Activated naive CD4-positive, alpha-beta T cell (primary cell): Measurements from ENCODE around the gene RNU6-7.
A peak's percentile ranks its signal among the peaks of the same experiment; 100 is the strongest.

Experiments used
- DNase-seq, 4 experiments: peaks; one replicate each; lab custom pipeline; 2025; lab: John Stamatoyannopoulos, UW

RNU6-7 gene

DNA sequence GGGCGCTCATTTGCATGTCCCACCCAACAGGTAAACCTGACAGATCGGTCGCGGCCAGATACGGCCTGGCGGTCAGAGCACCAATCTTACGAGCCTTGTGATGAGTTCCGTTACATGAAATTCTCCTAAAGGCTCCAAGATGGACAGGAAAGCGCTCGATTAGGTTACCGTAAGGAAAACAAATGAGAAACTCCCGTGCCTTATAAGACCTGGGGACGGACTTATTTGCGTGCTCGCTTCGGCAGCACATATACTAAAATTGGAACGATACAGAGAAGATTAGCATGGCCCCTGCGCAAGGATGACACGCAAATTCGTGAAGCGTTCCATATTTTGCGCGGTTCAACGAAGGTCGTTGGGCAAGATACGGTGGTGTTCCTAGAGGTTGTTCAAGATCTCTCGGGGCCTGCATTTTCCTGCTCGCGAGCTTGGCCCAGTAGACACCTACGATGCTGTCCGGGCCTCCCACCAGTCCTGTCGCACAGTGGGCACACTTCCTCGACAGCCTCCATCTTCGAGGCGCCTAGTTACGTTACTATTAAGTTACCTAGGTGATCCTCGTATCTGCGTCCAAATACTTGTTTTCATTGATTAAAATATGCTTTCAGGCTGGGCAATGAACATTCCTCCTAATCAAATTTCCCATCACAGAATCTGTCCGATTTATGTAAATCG, at the start of gene RNU6-7:
TSS of gene RNU6-7 (plus strand) at position 230 of the 675 bp plus-strand sequence.
- peak in 3 of 4 experiments; percentile 11 to 37 (median 15) for DNase-seq

DNA sequence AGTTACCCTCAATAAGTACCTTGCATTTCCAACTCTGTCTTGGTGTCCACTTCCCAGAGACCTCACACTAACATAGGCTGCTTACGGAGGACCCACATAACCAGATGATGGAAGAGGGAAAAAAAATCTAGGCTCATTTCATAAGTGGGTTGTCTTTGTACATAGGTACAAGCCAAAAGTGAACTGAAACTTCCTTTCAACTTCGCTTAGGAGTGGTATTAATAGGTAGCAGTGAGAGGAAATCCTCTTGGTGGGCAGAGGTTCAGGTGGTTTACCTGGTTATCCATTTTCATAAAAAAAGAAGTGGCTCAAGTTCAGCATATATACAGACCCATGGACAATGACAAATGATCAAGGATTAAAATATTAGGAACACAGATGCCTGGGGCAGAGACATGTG, 35.8 kb upstream of the RNU6-7 start:
- DNase-seq = no peak

DNA sequence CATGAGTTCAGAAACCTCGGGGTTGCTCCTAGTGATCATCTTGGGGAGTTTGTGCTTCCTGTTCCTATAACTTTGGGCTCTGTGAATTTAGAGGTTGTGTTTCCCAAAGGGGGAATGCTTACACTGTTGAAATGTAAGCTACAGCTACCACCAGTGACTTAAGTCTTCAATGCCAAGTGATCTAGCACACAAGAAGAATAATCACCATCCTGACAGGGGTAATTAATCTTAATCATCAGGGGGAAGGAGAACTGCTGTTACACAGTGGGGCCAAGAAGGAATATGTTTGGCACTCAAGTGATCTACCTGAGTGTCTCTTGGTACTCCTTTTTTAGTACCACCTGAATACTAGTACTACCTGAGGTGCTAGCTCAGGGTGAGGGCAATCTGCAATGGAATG, 34.9 kb upstream of the RNU6-7 start:
- DNase-seq = no peak

DNA sequence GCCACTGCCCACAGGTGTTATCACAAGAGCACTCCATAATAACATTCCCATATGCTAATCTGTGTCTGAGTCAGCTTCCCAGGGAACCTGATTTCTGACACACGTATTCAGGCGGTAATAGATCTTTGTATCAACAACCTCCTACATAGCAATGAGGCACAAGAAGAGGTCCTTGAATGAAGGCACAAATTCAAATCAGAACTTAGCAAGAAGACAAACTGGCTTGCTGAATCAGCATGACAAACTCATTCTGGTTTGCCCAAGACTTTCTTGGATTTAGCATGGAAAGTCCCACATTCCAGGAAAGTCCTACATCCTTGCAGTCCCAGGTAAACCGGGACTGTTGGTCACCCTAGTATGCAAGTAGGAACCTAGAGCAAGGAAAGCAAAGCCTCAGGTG, 33.9 kb upstream of the RNU6-7 start:
- DNase-seq = no peak

DNA sequence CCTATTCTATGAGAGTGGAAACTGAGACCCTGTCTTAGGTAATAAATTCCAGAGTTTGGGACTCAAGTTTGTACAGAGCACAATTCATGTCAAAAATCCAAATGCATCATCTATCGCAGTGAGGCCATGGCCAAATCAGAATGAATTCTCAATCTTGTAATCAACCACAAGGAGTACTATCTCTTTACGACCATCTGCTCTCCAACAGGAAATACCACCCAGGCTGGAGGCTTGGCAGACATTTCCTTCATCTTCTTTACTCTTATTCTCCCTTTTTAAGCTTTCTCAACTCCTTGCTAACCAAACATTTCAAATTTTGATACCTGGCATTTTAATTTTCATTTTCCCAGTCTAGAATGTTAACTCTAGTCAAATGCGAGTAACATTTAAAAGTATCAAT, 32.7 kb upstream of the RNU6-7 start:
- DNase-seq = no peak

DNA sequence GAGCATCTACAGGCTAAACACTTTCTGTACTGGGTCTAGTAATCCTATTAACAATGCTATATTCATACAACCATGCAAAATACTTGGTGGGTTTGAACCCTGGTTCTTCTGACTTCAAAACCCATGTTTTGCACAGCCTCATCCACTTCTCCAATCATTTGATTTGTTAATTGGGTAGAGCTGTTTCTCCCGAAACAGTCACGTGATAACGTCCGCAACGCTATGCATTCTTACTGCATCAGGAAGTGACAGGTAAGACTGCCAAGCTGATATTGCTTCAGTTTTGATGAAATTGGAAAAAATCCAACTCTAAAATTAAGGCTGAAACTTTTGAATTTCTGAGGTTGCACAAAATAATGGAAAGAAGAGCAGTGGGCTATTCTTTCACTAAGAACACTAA, 30.4 kb upstream of the RNU6-7 start:
- DNase-seq = no peak

DNA sequence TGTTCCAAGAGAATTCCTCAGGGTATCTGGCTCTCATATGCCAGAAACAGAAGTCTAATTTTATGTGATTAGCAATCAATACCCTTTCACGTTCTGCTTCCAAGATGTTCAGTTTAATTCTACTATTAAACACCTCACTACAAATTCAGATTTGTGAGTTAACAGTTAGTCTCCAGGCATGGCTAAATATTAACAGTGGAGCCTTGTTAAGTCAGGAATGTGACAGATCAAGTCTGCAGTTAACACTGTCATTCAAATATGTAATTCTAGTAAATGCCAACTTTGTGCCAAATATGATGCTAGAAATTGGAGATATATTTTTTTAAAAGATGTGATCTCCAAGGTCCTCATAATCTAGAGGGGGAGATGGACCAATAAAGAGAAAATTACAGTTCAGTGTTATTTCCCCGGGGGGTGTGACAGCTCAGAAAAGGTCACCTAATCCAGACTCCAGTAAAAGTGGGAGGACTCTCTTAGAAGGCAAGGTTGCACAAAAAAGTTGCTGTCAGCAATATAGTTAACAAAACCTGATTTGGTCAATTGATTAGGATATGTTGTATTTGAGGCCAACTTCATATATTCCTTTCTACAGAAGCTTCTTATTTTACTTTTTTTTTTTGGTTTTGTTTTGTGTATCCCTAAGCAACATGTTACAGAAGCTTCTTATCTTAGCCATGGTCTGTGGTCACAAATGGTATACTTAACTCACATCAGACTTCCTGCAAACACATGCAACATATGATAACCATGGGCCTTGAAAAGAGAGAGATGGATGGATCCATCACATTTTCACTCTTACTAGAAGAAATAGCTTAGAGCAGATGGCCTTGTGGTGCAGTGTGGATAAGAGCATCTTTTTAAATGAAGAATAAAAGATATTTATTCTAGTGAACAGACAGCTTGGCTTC, 18.4 kb upstream of the RNU6-7 start:
- no peak for DNase-seq

DNA sequence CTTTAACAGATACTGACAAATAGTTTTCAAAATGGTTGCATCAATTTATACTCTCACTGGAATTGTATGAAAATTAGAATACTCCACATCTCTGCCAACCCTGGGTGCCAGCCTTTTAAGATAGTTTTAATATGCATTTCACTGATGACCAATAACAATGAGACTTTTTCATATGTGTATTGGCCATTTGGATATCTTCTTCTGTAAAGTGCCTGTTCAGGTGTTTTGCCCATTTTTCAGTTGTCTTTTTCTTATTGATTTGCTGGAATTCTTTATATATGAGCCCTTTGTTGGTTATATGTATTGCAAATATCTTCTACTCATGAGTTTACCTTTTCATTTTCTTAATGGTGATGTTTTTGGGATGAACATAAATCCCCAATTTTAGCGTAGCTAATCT, 16.7 kb upstream of the RNU6-7 start:
- DNase-seq = no peak

DNA sequence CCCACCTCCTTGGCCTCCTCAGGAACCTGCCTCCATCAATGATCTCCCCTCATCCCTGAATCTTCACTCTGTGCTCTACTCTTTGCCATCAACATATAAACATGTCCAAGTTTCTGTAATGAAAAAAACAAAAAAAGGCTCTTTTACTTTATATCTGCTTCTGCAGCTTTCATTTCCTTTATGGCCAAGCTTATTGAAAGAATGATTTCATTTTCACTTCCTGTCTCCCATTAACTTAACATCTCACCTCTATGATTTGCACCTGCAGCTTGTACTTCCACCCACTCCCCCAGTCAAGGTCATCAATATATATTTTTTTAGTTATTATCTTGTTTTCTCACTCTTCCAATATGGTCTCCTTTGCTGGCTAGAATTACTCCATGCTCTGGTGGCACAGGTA, 15.6 kb upstream of the RNU6-7 start:
- DNase-seq = no peak

DNA sequence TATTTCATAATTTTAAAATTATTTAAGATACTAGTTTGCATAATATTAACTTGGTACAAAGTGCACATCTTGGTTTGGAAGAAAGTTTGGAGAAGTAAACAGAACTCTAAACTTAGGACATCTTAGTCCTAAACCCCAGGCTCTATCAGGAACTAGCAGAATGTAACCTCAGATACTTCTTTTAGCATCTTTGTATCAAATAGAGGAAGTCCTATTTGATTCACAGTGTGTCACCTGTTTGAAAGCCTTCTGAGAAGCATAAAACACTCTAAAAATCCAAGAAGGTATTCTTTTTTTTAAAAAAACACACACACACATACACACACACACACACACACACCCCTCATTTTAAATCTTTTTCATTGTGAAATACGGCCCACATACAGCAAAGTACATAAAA, 12.0 kb upstream of the RNU6-7 start:
- DNase-seq = no peak

DNA sequence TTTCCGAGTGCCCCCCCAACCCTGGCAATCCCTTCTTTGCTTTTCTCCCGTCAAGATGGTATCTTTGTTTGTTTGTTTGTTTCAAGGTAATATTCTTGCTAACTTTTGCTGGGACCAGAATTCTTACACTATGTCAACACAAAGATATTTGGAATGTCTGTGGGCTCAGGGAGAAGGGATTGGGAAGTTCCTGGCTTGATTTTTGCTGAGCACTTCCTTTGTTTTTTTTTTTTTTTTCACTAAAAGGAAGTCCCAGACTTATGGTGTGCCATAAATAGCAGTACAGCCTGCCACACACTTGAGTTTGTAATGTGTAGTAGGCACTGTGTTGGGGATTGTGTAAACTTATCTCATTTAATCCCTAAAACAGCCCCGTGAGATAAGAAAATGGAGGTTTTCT, 11.2 kb upstream of the RNU6-7 start:
- no peak for DNase-seq

DNA sequence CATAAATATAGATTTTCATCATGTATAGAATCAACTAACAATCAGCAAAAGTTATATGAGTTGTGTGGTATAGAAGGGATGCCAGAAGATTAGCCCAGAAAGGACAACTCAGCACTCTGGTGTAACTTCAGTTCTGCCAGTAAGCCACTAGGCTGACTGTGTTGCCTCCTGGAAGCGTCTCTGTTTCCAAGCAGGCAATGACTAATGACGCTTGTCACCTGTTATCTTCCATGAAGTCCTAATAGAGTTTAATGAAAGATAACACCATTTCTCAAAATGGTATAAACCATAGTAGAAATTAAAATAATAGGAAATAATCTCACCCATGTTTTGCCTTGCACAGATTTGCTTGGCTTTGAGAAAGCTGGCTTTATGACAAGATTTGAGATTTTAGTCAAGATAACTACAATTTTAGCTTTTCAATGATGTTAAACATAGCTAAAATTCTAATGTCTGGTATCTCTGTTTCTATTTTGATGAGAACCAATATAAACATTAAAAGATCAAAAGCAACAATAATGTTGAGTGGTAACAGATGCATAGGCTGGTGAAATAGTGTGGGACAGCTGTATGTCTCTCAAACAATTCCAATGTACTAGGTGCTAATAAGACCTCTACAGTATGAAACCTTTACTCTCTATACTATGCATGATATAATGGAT, 9.0 kb upstream of the RNU6-7 start:
- DNase-seq = no peak

DNA sequence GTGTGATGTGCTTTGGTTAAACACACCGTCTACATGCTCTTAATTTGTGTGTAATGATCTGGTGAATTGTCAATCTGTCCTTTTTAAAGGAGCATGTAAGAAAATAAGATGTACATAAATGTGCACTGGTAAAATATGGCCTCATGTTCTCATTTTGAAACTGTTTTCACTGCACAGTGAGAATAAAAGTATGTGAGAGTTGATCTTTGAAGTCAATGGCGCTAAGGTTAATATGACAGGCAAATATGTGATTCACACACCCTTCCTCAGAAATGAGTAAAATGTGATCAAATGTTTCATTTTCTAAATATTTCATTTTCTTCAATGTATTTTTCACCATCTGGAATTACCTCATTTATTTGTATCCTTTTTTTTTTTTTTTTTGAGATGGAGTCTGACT, 8.3 kb upstream of the RNU6-7 start:
- DNase-seq = no peak

DNA sequence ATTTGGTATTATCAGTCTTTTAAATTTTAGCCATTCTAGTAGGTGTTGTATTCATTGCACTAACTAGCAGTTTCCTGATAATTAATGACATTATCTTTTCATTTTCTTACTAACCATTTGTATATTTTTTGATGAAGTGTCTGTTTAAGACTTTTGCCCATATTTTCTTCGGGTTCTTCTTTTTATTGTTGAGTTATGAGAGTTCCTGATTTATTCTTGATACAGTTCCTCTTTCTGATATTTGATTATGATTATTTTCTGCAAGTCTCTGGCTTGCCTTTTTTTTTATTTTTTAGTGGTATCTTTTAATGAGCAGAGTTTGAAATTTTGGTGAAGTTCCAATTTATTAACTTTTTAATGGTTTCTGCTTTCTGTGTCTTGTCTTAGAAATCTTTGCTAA, 6.2 kb upstream of the RNU6-7 start:
- no peak for DNase-seq

DNA sequence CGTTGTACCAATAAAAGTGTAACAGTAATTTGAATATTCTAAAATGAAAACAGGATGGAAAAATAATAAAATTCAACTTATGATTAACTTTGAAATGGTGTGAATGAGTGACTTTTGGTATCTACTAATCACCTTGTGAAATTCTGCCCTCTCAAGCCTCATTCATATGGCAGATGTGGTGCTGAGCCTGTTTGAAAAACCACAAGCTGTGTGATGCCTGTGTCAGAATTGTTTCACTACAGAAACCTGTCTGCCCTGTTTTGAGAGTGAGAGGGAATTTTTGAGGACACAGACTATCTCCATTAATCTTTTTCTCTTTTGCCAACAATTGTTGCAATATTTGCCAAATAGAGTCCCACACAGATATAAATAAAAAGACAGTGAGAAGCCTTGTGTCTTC, 3.9 kb upstream of the RNU6-7 start:
- DNase-seq = no peak

DNA sequence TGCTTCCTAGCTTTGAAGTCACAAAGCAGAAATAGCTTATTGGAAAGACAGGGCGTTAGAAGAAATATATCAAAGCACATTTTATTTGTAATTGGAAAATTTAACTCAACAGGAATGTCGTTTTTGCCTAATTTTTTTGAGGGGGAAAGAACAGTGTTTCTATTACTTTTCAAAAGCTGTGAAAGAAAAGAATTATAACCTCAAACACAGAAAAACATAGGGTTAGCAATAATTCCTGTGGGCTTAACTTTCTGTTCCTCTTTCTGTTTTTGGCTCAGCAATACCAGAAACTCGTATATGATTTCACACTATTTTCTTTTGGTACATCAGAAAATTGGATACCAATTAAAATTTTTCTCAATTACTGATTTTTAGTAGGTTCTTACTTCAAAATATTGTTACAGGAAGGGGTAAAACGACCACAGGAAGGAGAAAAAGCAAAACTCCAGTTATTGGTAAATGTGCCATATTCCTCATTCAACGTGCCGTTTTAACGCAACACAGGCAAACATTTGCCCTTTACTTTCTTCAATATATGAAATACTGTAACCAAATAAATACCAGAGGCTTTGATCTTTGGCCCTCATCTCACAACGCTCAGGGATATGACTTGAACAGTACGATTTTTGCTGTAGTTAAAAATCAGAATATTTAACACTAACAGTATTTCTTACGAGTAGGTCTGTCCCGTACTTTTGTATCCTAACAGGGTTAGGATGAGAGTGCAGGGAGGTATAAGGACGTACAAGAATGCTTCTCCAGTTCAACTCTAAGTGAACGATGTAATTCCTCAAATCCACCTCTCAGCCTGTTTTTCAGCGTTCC, 1.3 kb upstream of the RNU6-7 start:
- DNase-seq = no peak

DNA sequence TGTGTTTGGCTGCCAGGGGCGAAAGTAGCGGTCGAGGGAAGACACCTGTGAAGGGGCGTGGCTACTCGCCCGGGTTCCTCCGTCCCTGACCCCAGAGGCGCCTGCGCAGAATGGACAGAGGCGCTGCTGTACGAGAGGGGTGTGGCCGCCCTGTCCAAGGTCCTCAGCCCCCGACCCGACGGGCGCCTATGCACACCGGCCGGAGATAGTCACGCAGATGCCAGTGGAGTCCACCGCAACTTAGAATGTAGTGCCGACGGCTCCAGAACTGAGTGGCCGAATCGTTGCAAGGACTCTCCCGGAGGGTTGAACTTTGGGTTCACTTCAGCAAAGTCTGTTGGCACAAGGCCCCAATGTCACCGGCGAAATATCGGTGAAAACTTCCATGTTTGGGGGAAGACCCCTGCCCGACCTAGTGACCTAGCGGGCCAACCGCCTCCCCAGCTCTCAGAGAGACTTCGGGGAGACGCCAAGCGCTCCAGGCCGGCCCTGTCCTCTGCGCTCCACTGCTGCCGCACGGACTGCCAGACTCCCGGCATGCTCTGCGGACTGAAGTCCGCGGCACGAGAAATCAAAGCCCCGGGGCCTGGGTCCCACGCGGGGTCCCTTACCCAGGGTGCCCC, 541 bp upstream of the RNU6-7 start:
- peak; percentile 22 to 56 (median 37) for DNase-seq

DNA sequence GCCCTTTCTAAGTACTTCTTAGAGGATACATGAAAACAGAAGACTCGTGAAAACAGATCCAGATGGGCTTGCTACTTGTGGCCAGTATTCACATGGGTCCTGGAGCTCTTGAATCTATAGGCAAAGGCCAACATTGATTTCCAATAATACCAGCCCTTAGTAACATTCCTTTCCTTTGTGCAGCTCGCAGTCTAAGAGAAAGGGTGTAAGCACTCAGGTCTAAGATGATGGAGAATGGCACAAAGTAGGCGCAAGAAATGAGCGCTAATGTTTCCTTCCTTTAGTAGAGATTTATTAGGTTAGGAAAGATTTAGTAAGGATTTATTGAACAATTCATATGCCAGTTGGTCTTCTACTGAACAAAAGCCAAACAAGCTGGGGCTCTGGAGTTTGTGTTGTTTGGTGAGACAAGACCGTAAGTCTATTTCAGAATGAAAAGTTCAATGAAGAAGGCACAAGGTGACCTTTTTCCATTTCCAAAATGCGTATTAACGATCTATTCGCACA, 699 bp downstream of the RNU6-7 start:
- no peak for DNase-seq

DNA sequence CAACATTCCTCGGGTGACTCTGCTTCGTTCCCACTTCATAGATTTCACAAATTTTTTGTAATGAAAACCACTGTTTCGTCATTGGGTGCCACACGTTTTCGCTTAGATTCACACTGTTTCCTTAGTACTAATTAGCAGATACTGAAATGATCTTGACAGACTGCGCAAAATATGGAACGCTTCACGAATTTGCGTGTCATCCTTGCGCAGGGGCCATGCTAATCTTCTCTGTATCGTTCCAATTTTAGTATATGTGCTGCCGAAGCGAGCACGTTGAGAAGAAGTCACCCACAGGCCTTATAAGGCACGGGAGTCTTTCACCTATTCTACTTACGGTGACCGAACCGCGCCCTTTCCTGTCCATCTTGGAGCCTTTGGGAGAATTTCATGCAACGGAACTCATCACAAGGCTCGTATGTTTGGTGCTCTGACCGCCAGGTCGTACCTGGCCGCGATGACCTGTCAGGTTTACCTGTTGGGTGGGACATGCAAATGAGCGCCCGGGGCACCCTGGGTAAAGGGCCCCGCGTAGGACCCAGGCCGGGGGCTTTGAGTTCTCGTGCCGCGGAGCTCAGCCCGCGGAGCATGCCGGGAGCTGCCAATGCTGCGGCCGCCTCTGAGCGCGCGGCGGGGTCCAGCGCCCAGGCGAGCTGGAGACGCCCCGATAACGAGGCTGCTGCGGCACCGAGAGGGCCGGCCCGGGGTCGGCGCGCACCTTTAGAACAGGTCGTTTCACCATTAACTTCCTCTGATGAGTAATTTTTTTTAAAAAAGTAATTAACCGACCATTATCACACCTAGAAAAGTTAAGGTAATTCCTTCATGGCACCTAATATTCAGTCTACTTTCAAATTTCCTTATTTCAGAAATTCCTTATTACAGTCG, 1.4 kb downstream of the RNU6-7 start, which contains the start of gene RNU6-8:
TSS of gene RNU6-8 (minus strand) at position 272 of the 885 bp plus-strand sequence.
- DNase-seq = peak; percentile 69 to 85 (median 80)

DNA sequence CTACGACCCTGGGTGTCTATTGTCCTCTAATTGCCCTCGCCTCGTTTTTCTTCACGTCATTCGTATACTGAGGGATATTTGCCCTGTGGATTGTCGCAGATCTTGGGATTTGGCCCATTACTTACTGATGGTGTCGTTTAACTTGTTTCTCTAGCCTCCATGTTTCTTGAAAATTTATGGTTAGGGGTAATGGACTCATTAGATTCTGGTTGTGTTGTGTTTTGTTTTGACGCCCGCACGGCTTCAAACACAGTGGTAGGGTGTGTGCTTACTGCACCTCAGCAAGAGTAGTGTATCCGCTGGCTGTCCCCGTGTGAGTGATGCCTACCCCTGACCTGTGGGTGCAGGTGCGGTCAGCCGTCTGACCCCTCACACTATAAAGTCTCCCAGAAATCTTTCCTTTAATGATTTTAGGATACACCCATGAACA, 2.1 kb downstream of the RNU6-7 start:
- DNase-seq = peak in 1 of 4 experiments; percentile 2
